HepG2 (cell line): ENCODE data around the gene SYS1. TPM values are rescaled to one million over a fixed set of nuclear protein-coding genes. Genes with fewer than 3 reads are reported as not detected.

Experiments
- HNRNPK ChIP-seq: fragments of 200-400 bp; formaldehyde crosslinking; IDR thresholded peaks from 2 replicates; pipeline ENCODE4 v1.6.1; 2018; ENCODE audit warnings: low read length, low read depth, moderate library complexity, mild to moderate bottlenecking; ENCODE audit not compliant: poor library complexity, severe bottlenecking
- PITX1 ChIP-seq: sonication (generic); formaldehyde crosslinking; IDR thresholded peaks from 2 replicates; pipeline ENCODE4 v1.5.1; 2020; ENCODE audit warnings: mild to moderate bottlenecking, missing genetic modification reagents
- TEAD3 ChIP-seq: optimal IDR thresholded peaks from 2 replicates; pipeline ENCODE3; 2016; ENCODE audit warnings: borderline replicate concordance
- THAP9 ChIP-seq: sonication (generic); formaldehyde crosslinking; IDR thresholded peaks from 2 replicates; pipeline ENCODE4; 2020; ENCODE audit warnings: missing genetic modification reagents, mild to moderate bottlenecking, borderline replicate concordance
- ZNF574 ChIP-seq: sonication (generic); formaldehyde crosslinking; IDR thresholded peaks from 2 replicates; pipeline ENCODE4 v1.4.0; 2020; ENCODE audit warnings: missing genetic modification reagents
- polyA plus RNA-seq, 8 experiments: library from polyadenylated mRNA; depleted of rRNA in 3 of 8; stranded (reverse) in 7 of 8; unstranded in 1 of 8; fragments of >200 nt; fragmentation: Illumina TruSeq in 4 of 8; extraction: Trizol in 4 of 8; gene quantifications; 2 replicates each; pipeline versions ENCODE4 v1.2.1 to v1.2.3, GENCODE V29; 2011 to 2016; ENCODE audit warnings: low read depth in 4 of 8, missing spikeins in 1 of 8, mixed read lengths in 1 of 8; ENCODE audit not compliant: insufficient read depth in 1 of 8
- total RNA-seq, 5 experiments: library from RNA; depleted of rRNA; stranded (reverse); fragments of >200 nt; fragmentation: Illumina TruSeq; extraction: Trizol; gene quantifications; 2 replicates each; pipeline ENCODE4 v1.2.3, GENCODE V29; 2016; ENCODE audit warnings: low read depth in 1 of 5
- TF ChIP-seq, protein P1 (sequence below), 2 experiments: sonication (generic) in 1 of 2; formaldehyde crosslinking in 1 of 2; IDR thresholded peaks; 2 replicates each; pipeline versions ENCODE4 v1.5.1 to v1.6.1; 2011 to 2020; ENCODE audit warnings: borderline replicate concordance in 1 of 2, low read depth in 1 of 2, low read length in 1 of 2, mild to moderate bottlenecking in 1 of 2, missing genetic modification reagents in 1 of 2, moderate library complexity in 1 of 2

SYS1 gene
- total and polyA plus RNA-seq, 2 of the 13 experiments (the other 11 are each of a cell fraction or from before 2014, with no cell fraction given) = 38.3 to 65.6 TPM

DNA sequence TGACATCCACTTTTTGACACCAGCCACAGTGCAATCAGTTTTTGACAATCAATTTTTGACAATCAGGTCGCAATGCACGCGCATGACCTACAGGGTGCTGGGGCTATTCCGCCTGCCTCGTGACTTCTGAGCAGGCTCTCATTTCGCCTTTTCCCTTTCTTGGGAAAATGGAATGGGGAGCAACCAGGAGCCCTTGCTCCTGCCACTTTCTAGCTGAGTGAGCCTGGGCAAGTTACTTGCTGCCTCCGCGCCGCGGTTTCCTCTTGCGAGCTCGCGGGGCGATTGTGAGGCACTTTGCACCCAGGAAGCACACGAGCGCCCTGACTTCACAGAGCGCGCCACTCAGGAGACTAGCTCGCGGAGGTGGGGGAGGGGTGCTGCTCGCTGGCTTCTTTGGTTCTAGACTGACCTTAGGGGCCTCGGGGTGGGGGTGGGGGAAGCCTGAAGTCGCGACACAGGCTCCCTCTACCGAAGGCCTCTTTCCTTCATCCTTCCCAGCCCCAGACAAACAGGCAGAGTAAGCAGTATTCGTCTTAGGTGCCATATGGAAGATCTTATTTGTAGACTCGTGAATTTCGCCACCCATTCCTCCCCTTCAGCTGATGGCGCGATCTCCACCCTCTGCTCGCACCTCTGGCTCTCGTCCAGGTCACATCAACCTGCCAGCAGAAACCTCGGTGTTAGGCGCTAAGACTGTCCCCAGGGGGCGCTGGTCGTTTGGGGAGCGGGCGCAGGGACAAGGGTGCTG is 10.6 kb downstream of the SYS1 start (continued):
- TF ChIP-seq, protein P1, sequence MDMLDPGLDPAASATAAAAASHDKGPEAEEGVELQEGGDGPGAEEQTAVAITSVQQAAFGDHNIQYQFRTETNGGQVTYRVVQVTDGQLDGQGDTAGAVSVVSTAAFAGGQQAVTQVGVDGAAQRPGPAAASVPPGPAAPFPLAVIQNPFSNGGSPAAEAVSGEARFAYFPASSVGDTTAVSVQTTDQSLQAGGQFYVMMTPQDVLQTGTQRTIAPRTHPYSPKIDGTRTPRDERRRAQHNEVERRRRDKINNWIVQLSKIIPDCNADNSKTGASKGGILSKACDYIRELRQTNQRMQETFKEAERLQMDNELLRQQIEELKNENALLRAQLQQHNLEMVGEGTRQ (IDR thresholded peaks at IDR 0.05; ENCODE audit: low read depth, low read length) = no peak
- TF ChIP-seq, protein P1 (CRISPR knock-in tag; IDR thresholded peaks at IDR 0.05; ENCODE audit: borderline replicate concordance) = no peak
- TF ChIP-seq THAP9 (CRISPR knock-in tag) (0 out of 2 replicates have a peak, but pooled peaks have one; percentile 10), HNRNPK (no peak), TEAD3 (CRISPR knock-in tag) (peak; percentile 61), ZNF574 (CRISPR knock-in tag) (peak; percentile 77), PITX1 (peak; percentile 78)
